TTC549 (cell line): ENCODE data around the gene PKHD1.

Source experiments
- FAIRE-seq: peaks from 2 replicates; lab custom pipeline; 2012; peaks lifted over from hg19 to GRCh38; lab: Jason Lieb, UNC

The PKHD1 gene

GRCh38 chr6:52042141-52042885, 45.1 kb downstream of the PKHD1 start:
- no peak for FAIRE-seq

- FAIRE-seq = no peak
Observed at GRCh38 chr6:52041134-52041533, 46.3 kb downstream of the PKHD1 start.

- FAIRE-seq = no peak
Observed at GRCh38 chr6:52027699-52028098, 59.7 kb downstream of the PKHD1 start.

- no peak for FAIRE-seq
Observed at GRCh38 chr6:52024451-52025068, 62.9 kb downstream of the PKHD1 start.

- FAIRE-seq = no peak
Observed at GRCh38 chr6:52022675-52023074, 64.7 kb downstream of the PKHD1 start.

GRCh38 chr6:52020945-52021570, 66.4 kb downstream of the PKHD1 start:
- peak; percentile 94 for FAIRE-seq

- FAIRE-seq = no peak
Observed at GRCh38 chr6:52019881-52020280, 67.5 kb downstream of the PKHD1 start.

GRCh38 chr6:52019092-52019491, 68.3 kb downstream of the PKHD1 start:
- FAIRE-seq = no peak

GRCh38 chr6:52016915-52017748, 70.3 kb downstream of the PKHD1 start:
- no peak for FAIRE-seq

- FAIRE-seq = no peak
Observed at GRCh38 chr6:52015953-52016352, 71.5 kb downstream of the PKHD1 start.

GRCh38 chr6:52014391-52014790, 73.0 kb downstream of the PKHD1 start:
- FAIRE-seq = no peak

- no peak for FAIRE-seq
Observed at GRCh38 chr6:52013035-52013434, 74.4 kb downstream of the PKHD1 start.

- no peak for FAIRE-seq
Observed at GRCh38 chr6:52012582-52012981, 74.8 kb downstream of the PKHD1 start.

- no peak for FAIRE-seq
Observed at GRCh38 chr6:52010806-52011205, 76.6 kb downstream of the PKHD1 start.

- FAIRE-seq = no peak
Observed at GRCh38 chr6:52010145-52010544, 77.3 kb downstream of the PKHD1 start.

- no peak for FAIRE-seq
Observed at GRCh38 chr6:52009466-52010140, 77.8 kb downstream of the PKHD1 start.

GRCh38 chr6:52000064-52000463, 87.3 kb downstream of the PKHD1 start:
- FAIRE-seq = no peak

GRCh38 chr6:51996296-51996947, 91.0 kb downstream of the PKHD1 start:
- no peak for FAIRE-seq

- FAIRE-seq = no peak
Observed at GRCh38 chr6:51995214-51995755, 92.1 kb downstream of the PKHD1 start.

- no peak for FAIRE-seq
Observed at GRCh38 chr6:51992876-51993275, 94.5 kb downstream of the PKHD1 start.

GRCh38 chr6:51989789-51990188, 97.6 kb downstream of the PKHD1 start:
- FAIRE-seq = no peak
